Measurements from ENCODE around the gene DNAJC30. TPM values are rescaled to one million over a fixed set of nuclear protein-coding genes. Genes with fewer than 3 reads are reported as not detected.
A peak's percentile ranks its signal among the peaks of the same experiment; 100 is the strongest.
"Not testable (repeated sequence)": the region's sequence is repeated elsewhere in the genome, so short reads cannot be mapped to it uniquely, and the experiment has no call there.

The DNAJC30 gene
- total RNA-seq, 2 experiments from 2014 or later: 6.7 to 7.0 TPM

- Mint-ChIP-seq H3K4me3 (no peak overlapping the region), H3K27me3 (no peaks in the 10 kb centered on the region), H3K4me1 (ENCODE audit: low read depth) (peaks cover 35% of the 10 kb centered on the region), H3K36me3 (ENCODE audit: low read depth) (peaks cover 37% of the 10 kb centered on the region), H3K9me3 (peaks cover 2% of the 10 kb centered on the region), H3K27ac (peak overlapping the region; percentile 42)
- TF ChIP-seq CTCF (IDR thresholded peaks at IDR 0.05): no peak
- ATAC-seq: no peak
- ChIA-PET POLR2A (no interaction called here), CTCF (interaction anchor here (0.8 to 2.6 kb wide), 3 partner anchors 12 to 73 kb away, joined by 3 to 10 read pairs (median 4); partner anchors contain the start of gene VPS37D)
- no peak for DNase-seq
- intact Hi-C loops (cut with micrococcal nuclease): loop anchor here (5.0 kb wide), 1 partner anchor 38 kb away; the partner anchor contains the start of gene STX1A
These were observed 3.5 kb downstream of the DNAJC30 start for GRCh38 chr7:73679709-73680108.

DNA sequence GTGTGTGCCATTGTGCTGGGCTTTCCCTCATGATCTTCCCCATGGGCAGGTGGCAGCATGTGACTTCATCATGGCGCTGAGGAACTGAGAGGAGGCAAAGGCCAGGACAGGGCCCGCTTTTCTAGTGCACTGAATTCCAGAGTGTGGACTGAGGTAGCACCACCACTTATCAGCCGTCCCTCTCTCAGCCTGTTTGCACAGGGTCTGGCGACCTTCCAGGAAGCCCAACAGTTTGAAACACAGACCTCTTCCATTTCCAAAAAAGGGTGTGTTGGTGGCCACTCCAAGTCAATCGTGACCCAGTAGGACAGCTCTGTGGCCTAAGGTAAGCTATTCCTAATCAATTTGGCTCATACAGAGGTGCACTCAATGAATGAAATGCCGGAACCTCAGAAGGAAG, 4.4 kb downstream of the DNAJC30 start:
- no peak for ATAC-seq
- TF ChIP-seq CTCF (IDR thresholded peaks at IDR 0.05): no peak
- no peak for DNase-seq
- Mint-ChIP-seq H3K36me3 (ENCODE audit: low read depth) (peaks cover 34% of the 10 kb centered on the region), H3K27ac (peak overlapping the region; percentile 6), H3K4me3 (no peak overlapping the region), H3K4me1 (ENCODE audit: low read depth) (peaks cover 32% of the 10 kb centered on the region), H3K27me3 (no peaks in the 10 kb centered on the region), H3K9me3 (peaks cover 2% of the 10 kb centered on the region)
- intact Hi-C loops (cut with micrococcal nuclease): no loop called here
- ChIA-PET POLR2A (no interaction called here), CTCF (interaction anchor here (2.1 to 2.6 kb wide), 2 partner anchors 11 to 72 kb away, joined by 9 to 10 read pairs; no protein-coding TSS in a partner anchor)

- H3K27ac Mint-ChIP-seq; H3K9me3 Mint-ChIP-seq; H3K4me3 Mint-ChIP-seq; intact Hi-C loops (cut with micrococcal nuclease); POLR2A ChIA-PET; DNase-seq; H3K27me3 Mint-ChIP-seq; ATAC-seq: not testable (repeated sequence)
- Mint-ChIP-seq H3K4me1 (ENCODE audit: low read depth) (peaks cover 20% of the 10 kb centered on the region), H3K36me3 (ENCODE audit: low read depth) (peaks cover 20% of the 10 kb centered on the region)
- CTCF ChIA-PET: interaction anchor here (0.8 to 3.0 kb wide), 3 partner anchors 8 to 69 kb away, joined by 3 to 16 read pairs (median 3); no protein-coding TSS in a partner anchor
These were observed 7.2 kb downstream of the DNAJC30 start for GRCh38 chr7:73676062-73676461.

GRCh38 chr7:73674468-73675124, 8.7 kb downstream of the DNAJC30 start:
- no peak overlapping the region for H3K27ac Mint-ChIP-seq
- DNase-seq: no peak
- peaks cover 2% of the 10 kb centered on the region for H3K27me3 Mint-ChIP-seq
- no peak for TF ChIP-seq CTCF (IDR thresholded peaks at IDR 0.05)
- peaks cover 6% of the 10 kb centered on the region for H3K4me1 Mint-ChIP-seq (ENCODE audit: low read depth)
- peaks cover 2% of the 10 kb centered on the region for H3K9me3 Mint-ChIP-seq
- intact Hi-C loops (cut with micrococcal nuclease): no loop called here
- ChIA-PET CTCF (interaction anchor here (3.0 kb wide), 1 partner anchor 68 kb away, joined by 16 read pairs; no protein-coding TSS in a partner anchor), POLR2A (interaction anchor here (0.6 to 1.0 kb wide), 2 partner anchors 17 to 132 kb away, joined by 3 read pairs; no protein-coding TSS in a partner anchor)
- ATAC-seq: no peak
- no peak overlapping the region for H3K4me3 Mint-ChIP-seq
- peaks cover 18% of the 10 kb centered on the region for H3K36me3 Mint-ChIP-seq (ENCODE audit: low read depth)

GRCh38 chr7:73671857-73672445, 11.3 kb downstream of the DNAJC30 start:
- ATAC-seq: no peak
- Mint-ChIP-seq H3K27ac (no peak overlapping the region), H3K27me3 (peaks cover 8% of the 10 kb centered on the region), H3K4me3 (no peak overlapping the region), H3K9me3 (no peaks in the 10 kb centered on the region), H3K36me3 (ENCODE audit: low read depth) (no peaks in the 10 kb centered on the region), H3K4me1 (ENCODE audit: low read depth) (peaks cover 8% of the 10 kb centered on the region)
- TF ChIP-seq CTCF (IDR thresholded peaks at IDR 0.05): no peak
- intact Hi-C loops (cut with micrococcal nuclease): no loop called here
- CTCF ChIA-PET: interaction anchor here (1.3 to 5.3 kb wide), 2 partner anchors 29 to 64 kb away, joined by 3 to 37 read pairs; no protein-coding TSS in a partner anchor
- POLR2A ChIA-PET: interaction anchor here (1.1 kb wide), 1 partner anchor 12 kb away, joined by 3 read pairs; the partner anchor contains the start of genes BUD23 and DNAJC30
- DNase-seq: no peak

All from activated CD8-positive, alpha-beta T cell treated with anti-CD3 and anti-CD28 coated beads for 36 hours (primary cell).